Loucy (cell line): ENCODE measurements around the gene RNU6-9.

ENCODE experiments used
- H2AFZ ChIP-seq: fragments of 200-600 bp; sonication (generic); 2 replicates; pipeline ENCODE4 v1.6.0; 2016; ENCODE audit warnings: antibody characterized with exemption, mild to moderate bottlenecking, low read length, moderate library complexity
- H3F3A ChIP-seq: fragments of 200-600 bp; 2 replicates; pipeline ENCODE4 v1.6.0; 2016; ENCODE audit warnings: antibody characterized with exemption, low read depth, mild to moderate bottlenecking
- H3K27me3 ChIP-seq: fragments of 200-600 bp; sonication (generic); 2 replicates; pipeline ENCODE4 v1.6.1; 2014; ENCODE audit warnings: low read length, mild to moderate bottlenecking; ENCODE audit not compliant: insufficient read depth, poor library complexity, severe bottlenecking
- H3K36me3 ChIP-seq: fragments of 200-600 bp; sonication (generic); 2 replicates; pipeline ENCODE4 v1.6.1; 2016; ENCODE audit warnings: low read length; ENCODE audit not compliant: insufficient read depth
- H3K4me1 ChIP-seq: fragments of 200-600 bp; sonication (generic); 2 replicates; pipeline ENCODE4 v1.5.1; 2014; ENCODE audit warnings: low read length, mild to moderate bottlenecking; ENCODE audit not compliant: insufficient read depth, poor library complexity, severe bottlenecking
- H3K4me2 ChIP-seq: fragments of 200-600 bp; sonication (generic); 2 replicates; pipeline ENCODE4 v1.6.0; 2014; ENCODE audit warnings: antibody characterized with exemption, low read length, low read depth, mild to moderate bottlenecking; ENCODE audit not compliant: poor library complexity, severe bottlenecking
- H3K4me3 ChIP-seq: fragments of 200-600 bp; sonication (generic); 2 replicates; pipeline ENCODE4 v1.5.1; 2014; ENCODE audit warnings: low read length, mild to moderate bottlenecking, mixed read lengths; ENCODE audit not compliant: poor library complexity, severe bottlenecking
- H3K79me2 ChIP-seq: fragments of 200-600 bp; sonication (generic); 2 replicates; pipeline ENCODE4 v1.6.1; 2014; ENCODE audit warnings: low read length; ENCODE audit not compliant: insufficient read depth
- H3K9ac ChIP-seq: fragments of 200-600 bp; sonication (generic); 2 replicates; pipeline ENCODE4 v1.6.0; 2014; ENCODE audit warnings: mild to moderate bottlenecking, low read depth, low read length, moderate library complexity; ENCODE audit not compliant: poor library complexity, severe bottlenecking
- H3K9me2 ChIP-seq: fragments of 200-600 bp; sonication (generic); replicated peaks from 2 replicates; pipeline ENCODE4 v1.6.1; 2016; ENCODE audit warnings: low read depth, low read length, mixed read lengths
- H3K9me3 ChIP-seq: fragments of 200-600 bp; sonication (generic); 2 replicates; pipeline ENCODE4 v1.6.1; 2014; ENCODE audit warnings: mild to moderate bottlenecking, antibody characterized with exemption, low read length, low read depth; ENCODE audit not compliant: insufficient read depth
- H4K20me1 ChIP-seq: fragments of 200-600 bp; sonication (generic); 2 replicates; pipeline ENCODE4 v1.6.0; 2014; ENCODE audit warnings: antibody characterized with exemption, low read length, mild to moderate bottlenecking; ENCODE audit not compliant: insufficient read depth, poor library complexity, severe bottlenecking
- CTCF ChIP-seq: fragments of 200-600 bp; sonication (generic); conservative IDR thresholded peaks from 2 replicates; pipeline ENCODE4 v1.5.1; 2014; ENCODE audit warnings: mild to moderate bottlenecking, antibody characterized with exemption, low read length
- EZH2phosphoT487 ChIP-seq: fragments of 200-600 bp; IDR thresholded peaks from 2 replicates; pipeline ENCODE4 v1.6.1; 2018; ENCODE audit warnings: antibody characterized with exemption, mild to moderate bottlenecking, moderate library complexity, borderline replicate concordance

The RNU6-9 gene

GRCh38 chr19:861141-861755, 32.0 kb upstream of the RNU6-9 start:
- TF ChIP-seq EZH2phosphoT487 (no peak), CTCF (no peak)
- no peaks in the 10 kb centered on the region for H3K27me3 ChIP-seq
- H4K20me1 ChIP-seq: no peaks in the 10 kb centered on the region
- no peaks in the 10 kb centered on the region for H3K79me2 ChIP-seq
- no peaks in the 10 kb centered on the region for H3K9me2 ChIP-seq
- no peak overlapping the region for H3K4me3 ChIP-seq
- no peaks in the 10 kb centered on the region for H3K4me1 ChIP-seq
- H3K4me2 ChIP-seq: no peak overlapping the region
- H3K36me3 ChIP-seq: no peaks in the 10 kb centered on the region
- H3K9me3 ChIP-seq: no peaks in the 10 kb centered on the region
- no peak overlapping the region for H2AFZ ChIP-seq
- H3F3A ChIP-seq: no peaks in the 10 kb centered on the region
- H3K9ac ChIP-seq: no peak overlapping the region

DNA sequence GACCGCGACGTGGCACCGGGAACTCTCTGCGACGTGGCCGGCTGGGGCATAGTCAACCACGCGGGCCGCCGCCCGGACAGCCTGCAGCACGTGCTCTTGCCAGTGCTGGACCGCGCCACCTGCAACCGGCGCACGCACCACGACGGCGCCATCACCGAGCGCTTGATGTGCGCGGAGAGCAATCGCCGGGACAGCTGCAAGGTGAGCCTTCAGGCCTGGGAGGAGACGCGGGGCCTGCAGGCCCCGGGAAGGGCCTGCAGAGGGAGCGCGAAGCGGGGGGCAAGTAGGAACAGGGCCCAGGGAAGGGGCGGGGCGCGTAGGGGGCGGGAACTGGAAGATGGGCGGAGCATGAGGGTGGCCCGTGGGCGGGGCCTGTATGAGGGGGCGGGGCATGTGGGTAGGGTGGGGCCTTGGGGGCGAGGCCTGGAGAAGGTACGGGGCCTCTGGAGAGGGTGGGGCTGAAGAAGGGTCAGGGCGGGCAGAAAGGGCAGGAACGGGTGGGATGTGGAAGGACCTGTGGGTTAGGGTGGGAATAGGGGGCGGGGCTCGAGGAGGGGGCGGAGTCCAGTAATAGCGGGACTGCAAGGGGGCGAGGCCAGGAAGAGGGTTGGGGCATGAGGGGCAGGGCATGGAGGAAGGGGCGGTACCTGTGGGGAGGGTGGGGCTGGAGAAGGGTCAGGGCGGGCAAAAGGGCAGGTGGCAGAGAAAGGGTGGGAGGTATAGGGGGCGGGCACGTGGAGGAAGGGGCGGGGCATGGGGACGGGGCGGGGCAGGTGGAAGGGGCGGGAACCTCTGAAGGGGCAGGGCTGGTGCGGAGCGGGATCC, 31.3 kb upstream of the RNU6-9 start:
- Histone ChIP-seq H3K36me3 (no peaks in the 10 kb centered on the region), H4K20me1 (no peaks in the 10 kb centered on the region), H3K4me1 (no peaks in the 10 kb centered on the region), H3K9me2 (no peaks in the 10 kb centered on the region), H2AFZ (no peak overlapping the region), H3K9me3 (no peaks in the 10 kb centered on the region), H3K79me2 (no peaks in the 10 kb centered on the region), H3K27me3 (no peaks in the 10 kb centered on the region), H3K4me2 (no peak overlapping the region), H3K4me3 (no peak overlapping the region), H3K9ac (no peak overlapping the region), H3F3A (no peaks in the 10 kb centered on the region)
- TF ChIP-seq CTCF: no peak
- TF ChIP-seq EZH2phosphoT487: no peak

GRCh38 chr19:862581-863314, 30.5 kb upstream of the RNU6-9 start:
- H3K4me1 ChIP-seq: no peaks in the 10 kb centered on the region
- no peak overlapping the region for H3K4me2 ChIP-seq
- no peaks in the 10 kb centered on the region for H3K9me2 ChIP-seq
- no peaks in the 10 kb centered on the region for H3K79me2 ChIP-seq
- no peaks in the 10 kb centered on the region for H3K27me3 ChIP-seq
- no peaks in the 10 kb centered on the region for H4K20me1 ChIP-seq
- no peak for TF ChIP-seq CTCF
- no peak for TF ChIP-seq EZH2phosphoT487
- no peaks in the 10 kb centered on the region; the same call in 1 of the 2 replicates for H3K36me3 ChIP-seq
- no peaks in the 10 kb centered on the region for H3F3A ChIP-seq
- no peak overlapping the region for H3K9ac ChIP-seq
- no peak overlapping the region for H2AFZ ChIP-seq
- H3K9me3 ChIP-seq: no peaks in the 10 kb centered on the region
- H3K4me3 ChIP-seq: no peak overlapping the region
